ENCODE data around the gene ZNF184. TPM values are rescaled to one million over a fixed set of nuclear protein-coding genes. Genes with fewer than 3 reads are reported as not detected.

The ZNF184 gene
- total RNA-seq, 1 experiment from 2014 or later: 10.2 TPM

- peak; percentile 54 for ATAC-seq
- H3K4me2 ChIP-seq (ENCODE audit: low read length): peak overlapping the region; percentile 38; the same call in 1 of the 2 replicates
- no peak overlapping the region for H3K27ac ChIP-seq (ENCODE audit: low read length)
- intact Hi-C loops (cut with micrococcal nuclease): no loop called here
- peaks cover 13% of the 10 kb centered on the region for H3F3A ChIP-seq (ENCODE audit: low read length, unreplicated experiment)
- H3K4me3 ChIP-seq (ENCODE audit: low read length): peak overlapping the region; percentile 32; the same call in 1 of the 2 replicates
- CTCF ChIA-PET: interaction anchor here (0.6 kb wide), 1 partner anchor 52 kb away, joined by 3 read pairs; no protein-coding TSS in a partner anchor
- peak; percentile 87 for DNase-seq
- no peaks in the 10 kb centered on the region for H3K9me2 ChIP-seq (replicated peaks; ENCODE audit: low read length)
- no TSS peak for BruUV-seq (replicated peaks)
- H2AFZ ChIP-seq (ENCODE audit: low read length): no peak overlapping the region
- no peaks in the 10 kb centered on the region for H3K79me2 ChIP-seq (ENCODE audit: low read length)
- TF ChIP-seq EZH2phosphoT487 (IDR thresholded peaks at IDR 0.05; ENCODE audit: borderline replicate concordance, low read length): no peak
- no peak for TF ChIP-seq EZH2 (IDR thresholded peaks at IDR 0.05; ENCODE audit: low read length, unreplicated experiment)
- TF ChIP-seq CTCF (conservative IDR thresholded peaks at IDR 0.05; ENCODE audit: low read depth, low read length): no peak
- POLR2A ChIA-PET (ENCODE audit: unreplicated experiment): interaction anchor here (0.6 kb wide), 1 partner anchor 388 kb away, joined by 4 read pairs; a partner anchor contains a TSS
- H3K9ac ChIP-seq (ENCODE audit: low read length): no peak overlapping the region
- no peaks in the 10 kb centered on the region for H4K20me1 ChIP-seq (ENCODE audit: low read length)
- H3K27me3 ChIP-seq (ENCODE audit: low read length): no peaks in the 10 kb centered on the region
- no peaks in the 10 kb centered on the region for H3K9me3 ChIP-seq (ENCODE audit: low read length)
- peaks cover 8% of the 10 kb centered on the region; the same call in 1 of the 2 replicates for H3K4me1 ChIP-seq (ENCODE audit: insufficient read depth, low read length)
- H3K36me3 ChIP-seq (ENCODE audit: low read depth, low read length): no peaks in the 10 kb centered on the region
These were observed 32.5 kb upstream of the ZNF184 start for GRCh38 chr6:27505209-27506027.

- peak; percentile 25 for ATAC-seq
- intact Hi-C loops (cut with micrococcal nuclease): loop anchor here (1.0 to 5.0 kb wide), 5 partner anchors 16 to 249 kb away; partner anchors contain the start of gene POM121L2
These were observed 30.6 kb upstream of the ZNF184 start for GRCh38 chr6:27503436-27504030.

More at GRCh38 chr6:27503436-27504030, 30.6 kb upstream of the ZNF184 start:
- TF ChIP-seq EZH2 (IDR thresholded peaks at IDR 0.05; ENCODE audit: low read length, unreplicated experiment): no peak
- no peak for TF ChIP-seq CTCF (conservative IDR thresholded peaks at IDR 0.05; ENCODE audit: low read depth, low read length)
- no peak for TF ChIP-seq EZH2phosphoT487 (IDR thresholded peaks at IDR 0.05; ENCODE audit: borderline replicate concordance, low read length)
- peak overlapping the region; percentile 99 for H2AFZ ChIP-seq (ENCODE audit: low read length)
- H3K9me2 ChIP-seq (replicated peaks; ENCODE audit: low read length): no peaks in the 10 kb centered on the region
- no peaks in the 10 kb centered on the region for H3K9me3 ChIP-seq (ENCODE audit: low read length)
- peak overlapping the region; percentile 97 for H3K4me2 ChIP-seq (ENCODE audit: low read length)
- H3K4me3 ChIP-seq (ENCODE audit: low read length): peak overlapping the region; percentile 86
- peak overlapping the region; percentile 53; the same call in 1 of the 2 replicates for H3K9ac ChIP-seq (ENCODE audit: low read length)
- POLR2A ChIA-PET (ENCODE audit: unreplicated experiment): no interaction called here
- H3K36me3 ChIP-seq (ENCODE audit: low read depth, low read length): no peaks in the 10 kb centered on the region
- peak overlapping the region; percentile 11; the same call in 1 of the 2 replicates for H3K27ac ChIP-seq (ENCODE audit: low read length)
- no peaks in the 10 kb centered on the region for H3K79me2 ChIP-seq (ENCODE audit: low read length)
- CTCF ChIA-PET: no interaction called here
- peak; percentile 91 for DNase-seq
- no TSS peak for BruUV-seq (replicated peaks)
- peaks cover 8% of the 10 kb centered on the region; the same call in 1 of the 2 replicates for H3K4me1 ChIP-seq (ENCODE audit: insufficient read depth, low read length)
- H4K20me1 ChIP-seq (ENCODE audit: low read length): no peaks in the 10 kb centered on the region
- no peaks in the 10 kb centered on the region for H3K27me3 ChIP-seq (ENCODE audit: low read length)
- peaks cover 13% of the 10 kb centered on the region for H3F3A ChIP-seq (ENCODE audit: low read length, unreplicated experiment)
